ENCODE measurements around the gene GTF2F2.

- TF ChIP-seq CTBP1 (IDR thresholded peaks at IDR 0.05; ENCODE audit: borderline replicate concordance) (no peak), LEF1 (IDR thresholded peaks at IDR 0.05; ENCODE audit: borderline replicate concordance) (no peak), FOXK2 (IDR thresholded peaks at IDR 0.05) (no peak), NFRKB (IDR thresholded peaks at IDR 0.05) (no peak), FOXA1 (IDR thresholded peaks at IDR 0.05) (no peak), ZNF384 (IDR thresholded peaks at IDR 0.05) (no peak), SUZ12 (IDR thresholded peaks at IDR 0.05) (no peak), ARNT (IDR thresholded peaks at IDR 0.05) (no peak), SP1 (IDR thresholded peaks at IDR 0.05) (no peak), BHLHE40 (IDR thresholded peaks at IDR 0.05; ENCODE audit: borderline replicate concordance) (no peak), PKNOX1 (IDR thresholded peaks at IDR 0.05) (no peak)
Measured at GRCh38 chr13:45295536-45295935, 175.2 kb downstream of the GTF2F2 start.

All from HEK293T (cell line).